Central memory CD8-positive, alpha-beta T cell (primary cell): ENCODE data around the gene CDC25B.
A peak's percentile ranks its signal among the peaks of the same experiment; 100 is the strongest.

ENCODE experiments used
- ATAC-seq: fragments of 150-1000 bp; cut with Tn5 transposase; replicated peaks from 2 replicates; pipeline ENCODE4 v1.10.0; 2022; ENCODE audit warnings: mild to moderate bottlenecking, moderate FRiP score, moderate number of reproducible peaks; ENCODE audit not compliant: poor library complexity, severe bottlenecking; ENCODE audit errors: extremely low read depth
- DNase-seq, 2 donors: peaks; one replicate each; pipeline ENCODE4 v3.0.0; 2021; ENCODE audit warnings: low spot score in 2 of 2
- H3K27ac Mint-ChIP-seq: one replicate; pipeline ENCODE4 v1.8.0; 2022; ENCODE audit warnings: low read depth, mild to moderate bottlenecking, moderate library complexity, mixed read lengths
- H3K27me3 Mint-ChIP-seq: one replicate; pipeline ENCODE4 v1.8.0; 2022; ENCODE audit warnings: mixed read lengths
- H3K36me3 Mint-ChIP-seq: one replicate; pipeline ENCODE4 v1.8.0; 2022; ENCODE audit warnings: mild to moderate bottlenecking, moderate library complexity, mixed read lengths; ENCODE audit not compliant: insufficient read depth
- H3K4me1 Mint-ChIP-seq: one replicate; pipeline ENCODE4 v1.8.0; 2022; ENCODE audit warnings: mixed read lengths
- H3K4me3 Mint-ChIP-seq: one replicate; pipeline ENCODE4 v1.8.0; 2022; ENCODE audit warnings: mild to moderate bottlenecking, moderate library complexity, mixed read lengths
- H3K9me3 Mint-ChIP-seq: one replicate; pipeline ENCODE4 v1.8.0; 2022; ENCODE audit warnings: mixed read lengths

The CDC25B gene

GRCh38 chr20:3796477-3797225, 541 bp downstream of the CDC25B start:
- DNase-seq: no peak
- H3K27ac Mint-ChIP-seq: peak overlapping the region; percentile 95
- no peaks in the 10 kb centered on the region for H3K9me3 Mint-ChIP-seq
- H3K4me1 Mint-ChIP-seq: peaks cover 51% of the 10 kb centered on the region
- peak overlapping the region; percentile 99 for H3K4me3 Mint-ChIP-seq
- H3K36me3 Mint-ChIP-seq: peaks cover 38% of the 10 kb centered on the region
- H3K27me3 Mint-ChIP-seq: no peaks in the 10 kb centered on the region
- no peak for ATAC-seq

GRCh38 chr20:3797226-3797545, 1.1 kb downstream of the CDC25B start:
- ATAC-seq (no peak), DNase-seq (no peak)
- Mint-ChIP-seq H3K9me3 (no peaks in the 10 kb centered on the region), H3K27me3 (no peaks in the 10 kb centered on the region), H3K36me3 (peaks cover 44% of the 10 kb centered on the region), H3K4me1 (peaks cover 53% of the 10 kb centered on the region), H3K4me3 (peak overlapping the region; percentile 99), H3K27ac (peak overlapping the region; percentile 95)

GRCh38 chr20:3797592-3798372, 1.7 kb downstream of the CDC25B start:
- Mint-ChIP-seq H3K27ac (peak overlapping the region; percentile 95), H3K4me1 (peaks cover 59% of the 10 kb centered on the region), H3K4me3 (peak overlapping the region; percentile 99), H3K9me3 (no peaks in the 10 kb centered on the region), H3K27me3 (no peaks in the 10 kb centered on the region), H3K36me3 (peaks cover 50% of the 10 kb centered on the region)
- no peak for DNase-seq
- ATAC-seq: no peak

GRCh38 chr20:3798373-3798768, 2.3 kb downstream of the CDC25B start:
- Mint-ChIP-seq H3K4me1 (peaks cover 63% of the 10 kb centered on the region), H3K27me3 (no peaks in the 10 kb centered on the region)

GRCh38 chr20:3798908-3799248, 2.8 kb downstream of the CDC25B start:
- peaks cover 58% of the 10 kb centered on the region for H3K36me3 Mint-ChIP-seq
- DNase-seq (no peak), ATAC-seq (no peak)
- H3K9me3 Mint-ChIP-seq: no peaks in the 10 kb centered on the region
- peak overlapping the region; percentile 99 for H3K4me3 Mint-ChIP-seq
- peak overlapping the region; percentile 95 for H3K27ac Mint-ChIP-seq
- no peaks in the 10 kb centered on the region for H3K27me3 Mint-ChIP-seq
- H3K4me1 Mint-ChIP-seq: peaks cover 68% of the 10 kb centered on the region

More at GRCh38 chr20:3798373-3798768, 2.3 kb downstream of the CDC25B start:
- no peaks in the 10 kb centered on the region for H3K9me3 Mint-ChIP-seq
- ATAC-seq (no peak), DNase-seq (no peak)
- H3K4me3 Mint-ChIP-seq: peak overlapping the region; percentile 99
- peak overlapping the region; percentile 95 for H3K27ac Mint-ChIP-seq
- peaks cover 53% of the 10 kb centered on the region for H3K36me3 Mint-ChIP-seq

GRCh38 chr20:3800256-3800877, 4.3 kb downstream of the CDC25B start:
- peaks cover 79% of the 10 kb centered on the region for H3K4me1 Mint-ChIP-seq
- no peak for DNase-seq
- H3K9me3 Mint-ChIP-seq: no peaks in the 10 kb centered on the region
- ATAC-seq: no peak
- H3K36me3 Mint-ChIP-seq: peaks cover 70% of the 10 kb centered on the region
- H3K4me3 Mint-ChIP-seq: peak overlapping the region; percentile 99
- no peaks in the 10 kb centered on the region for H3K27me3 Mint-ChIP-seq
- peak overlapping the region; percentile 95 for H3K27ac Mint-ChIP-seq

- H3K36me3 Mint-ChIP-seq: peaks cover 71% of the 10 kb centered on the region
- no peaks in the 10 kb centered on the region for H3K27me3 Mint-ChIP-seq
- ATAC-seq: no peak
These were observed 4.8 kb downstream of the CDC25B start for GRCh38 chr20:3800878-3801260.

GRCh38 chr20:3801299-3801698, 5.2 kb downstream of the CDC25B start:
- no peaks in the 10 kb centered on the region for H3K9me3 Mint-ChIP-seq
- H3K27ac Mint-ChIP-seq: no peak overlapping the region
- H3K36me3 Mint-ChIP-seq: peaks cover 71% of the 10 kb centered on the region
- ATAC-seq: no peak
- DNase-seq: no peak
- H3K4me1 Mint-ChIP-seq: peaks cover 81% of the 10 kb centered on the region
- no peaks in the 10 kb centered on the region for H3K27me3 Mint-ChIP-seq
- no peak overlapping the region for H3K4me3 Mint-ChIP-seq

More at GRCh38 chr20:3800878-3801260, 4.8 kb downstream of the CDC25B start:
- no peak overlapping the region for H3K4me3 Mint-ChIP-seq
- no peak for DNase-seq
- H3K4me1 Mint-ChIP-seq: peaks cover 79% of the 10 kb centered on the region
- peak overlapping the region; percentile 95 for H3K27ac Mint-ChIP-seq
- no peaks in the 10 kb centered on the region for H3K9me3 Mint-ChIP-seq

GRCh38 chr20:3801846-3802245, 5.7 kb downstream of the CDC25B start:
- no peak for DNase-seq
- Mint-ChIP-seq H3K4me1 (peaks cover 85% of the 10 kb centered on the region), H3K27ac (peak overlapping the region; percentile 70), H3K4me3 (peak overlapping the region; percentile 27), H3K36me3 (peaks cover 73% of the 10 kb centered on the region), H3K9me3 (no peaks in the 10 kb centered on the region), H3K27me3 (no peaks in the 10 kb centered on the region)
- no peak for ATAC-seq

GRCh38 chr20:3802524-3803239, 6.6 kb downstream of the CDC25B start:
- Mint-ChIP-seq H3K27ac (peak overlapping the region; percentile 70), H3K36me3 (peaks cover 70% of the 10 kb centered on the region), H3K4me1 (peaks cover 85% of the 10 kb centered on the region), H3K27me3 (no peaks in the 10 kb centered on the region), H3K9me3 (no peaks in the 10 kb centered on the region), H3K4me3 (peak overlapping the region; percentile 27)
- DNase-seq (no peak), ATAC-seq (no peak)

GRCh38 chr20:3803289-3803688, 7.2 kb downstream of the CDC25B start:
- Mint-ChIP-seq H3K9me3 (no peaks in the 10 kb centered on the region), H3K4me3 (peak overlapping the region; percentile 41), H3K36me3 (peaks cover 65% of the 10 kb centered on the region), H3K27me3 (no peaks in the 10 kb centered on the region), H3K4me1 (peaks cover 84% of the 10 kb centered on the region), H3K27ac (no peak overlapping the region)
- ATAC-seq (no peak), DNase-seq (no peak)

GRCh38 chr20:3803854-3804253, 7.7 kb downstream of the CDC25B start:
- Mint-ChIP-seq H3K4me3 (peak overlapping the region; percentile 41), H3K27me3 (no peaks in the 10 kb centered on the region), H3K4me1 (peaks cover 79% of the 10 kb centered on the region), H3K36me3 (peaks cover 59% of the 10 kb centered on the region), H3K27ac (no peak overlapping the region), H3K9me3 (no peaks in the 10 kb centered on the region)
- no peak for ATAC-seq
- no peak for DNase-seq
